BJ (cell line): ENCODE results near the gene FAM219A. TPM values are rescaled to one million over a fixed set of nuclear protein-coding genes. Genes with fewer than 3 reads are reported as not detected.
"Not testable (repeated sequence)": the region's sequence is repeated elsewhere in the genome, so short reads cannot be mapped to it uniquely, and the experiment has no call there.

Experiments used
- CTCF ChIA-PET: fragments of 350-600 bp; formaldehyde crosslinking; extraction: SDS; loops from one replicate; lab custom pipeline; 2021; ENCODE audit warnings: antibody characterized with exemption, inconsistent platforms; lab: Yijun Ruan, JAX
- POLR2A ChIA-PET: fragments of 300-600 bp; sonication (Branson Sonifier 250); formaldehyde crosslinking; extraction: SDS; loops from one replicate; lab custom pipeline; 2021; ENCODE audit warnings: antibody characterized with exemption; lab: Charles Lee
- DNase-seq: peaks from one replicate; pipeline ENCODE4 v3.0.0-alpha.2; 2011; ENCODE audit warnings: low read depth
- H3K27me3 ChIP-seq: 2 replicates; pipeline ENCODE4 v1.6.0; 2011; ENCODE audit warnings: low read length; ENCODE audit not compliant: control insufficient read depth, insufficient read depth
- H3K36me3 ChIP-seq: 2 replicates; pipeline ENCODE4 v1.5.1; 2011; ENCODE audit warnings: low read length; ENCODE audit not compliant: control insufficient read depth, insufficient read depth
- H3K4me3 ChIP-seq: 2 replicates; pipeline ENCODE4 v1.5.1; 2011; ENCODE audit warnings: low read depth, mild to moderate bottlenecking, control low read depth, low read length
- polyA plus RNA-seq: library from polyadenylated mRNA; depleted of rRNA; stranded (reverse); fragments of >200 nt; gene quantifications from 2 replicates; pipeline ENCODE4 v1.2.3, GENCODE V29; 2011
- TF ChIP-seq, protein P1 (sequence below): IDR thresholded peaks from 2 replicates; pipeline ENCODE4 v1.5.1; 2011; ENCODE audit warnings: low read depth, mild to moderate bottlenecking, control low read depth, inconsistent platforms, low read length, moderate library complexity; ENCODE audit not compliant: insufficient read depth

The FAM219A gene
- polyA plus RNA-seq, 1 experiment, result 17.8 TPM

DNA sequence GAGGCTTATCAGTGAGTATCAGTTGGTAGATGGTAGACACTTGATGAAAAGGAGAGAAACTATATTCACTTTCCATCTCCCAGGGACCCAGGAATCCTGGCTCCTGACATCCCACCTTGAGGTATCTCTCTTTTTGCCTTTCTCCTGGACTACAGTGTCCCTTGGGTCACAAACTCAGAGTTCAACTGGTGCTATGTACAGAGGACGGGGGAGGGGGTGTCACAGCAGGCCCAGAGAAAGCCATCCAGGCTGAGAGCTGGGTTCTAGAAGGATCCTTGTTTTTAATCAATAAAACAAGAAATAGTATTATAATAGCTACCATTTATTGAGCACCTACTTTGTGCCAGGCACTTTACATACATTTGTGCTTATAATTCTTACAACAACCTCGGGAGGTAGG, 92.0 kb downstream of the FAM219A start:
- Histone ChIP-seq H3K36me3 (no peaks in the 10 kb centered on the region), H3K27me3 (peaks cover 7% of the 10 kb centered on the region), H3K4me3 (no peak overlapping the region)
- TF ChIP-seq, protein P1, sequence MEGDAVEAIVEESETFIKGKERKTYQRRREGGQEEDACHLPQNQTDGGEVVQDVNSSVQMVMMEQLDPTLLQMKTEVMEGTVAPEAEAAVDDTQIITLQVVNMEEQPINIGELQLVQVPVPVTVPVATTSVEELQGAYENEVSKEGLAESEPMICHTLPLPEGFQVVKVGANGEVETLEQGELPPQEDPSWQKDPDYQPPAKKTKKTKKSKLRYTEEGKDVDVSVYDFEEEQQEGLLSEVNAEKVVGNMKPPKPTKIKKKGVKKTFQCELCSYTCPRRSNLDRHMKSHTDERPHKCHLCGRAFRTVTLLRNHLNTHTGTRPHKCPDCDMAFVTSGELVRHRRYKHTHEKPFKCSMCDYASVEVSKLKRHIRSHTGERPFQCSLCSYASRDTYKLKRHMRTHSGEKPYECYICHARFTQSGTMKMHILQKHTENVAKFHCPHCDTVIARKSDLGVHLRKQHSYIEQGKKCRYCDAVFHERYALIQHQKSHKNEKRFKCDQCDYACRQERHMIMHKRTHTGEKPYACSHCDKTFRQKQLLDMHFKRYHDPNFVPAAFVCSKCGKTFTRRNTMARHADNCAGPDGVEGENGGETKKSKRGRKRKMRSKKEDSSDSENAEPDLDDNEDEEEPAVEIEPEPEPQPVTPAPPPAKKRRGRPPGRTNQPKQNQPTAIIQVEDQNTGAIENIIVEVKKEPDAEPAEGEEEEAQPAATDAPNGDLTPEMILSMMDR, result no peak
- POLR2A ChIA-PET, result no interaction called here
- CTCF ChIA-PET, result interaction anchor here (1.2 kb wide), 1 partner anchor 9 kb away, joined by 3 read pairs; no protein-coding TSS in a partner anchor
- no peak for DNase-seq

DNA sequence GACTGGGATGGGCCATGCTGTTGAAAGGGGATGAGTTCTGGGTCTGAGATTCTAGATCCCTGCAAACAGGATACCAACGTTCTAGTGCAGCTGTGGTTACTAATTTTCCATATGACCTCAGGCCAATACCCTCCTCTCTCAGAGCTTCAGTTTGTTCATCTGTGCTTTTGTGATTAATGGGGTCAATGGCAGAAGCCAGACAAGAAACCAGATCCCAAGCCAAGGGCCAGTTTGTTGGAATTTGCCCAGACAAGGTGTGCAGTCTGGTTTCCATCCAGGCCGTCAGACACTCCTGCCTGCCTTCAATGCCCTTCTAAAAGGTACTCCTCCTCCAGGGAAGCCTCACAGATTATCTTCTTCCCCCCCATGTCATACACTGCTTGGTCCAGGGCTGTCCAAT, 93.1 kb downstream of the FAM219A start:
- Histone ChIP-seq H3K27me3 (no peaks in the 10 kb centered on the region; the same call in 1 of the 2 replicates), H3K36me3 (no peaks in the 10 kb centered on the region), H3K4me3 (no peak overlapping the region)
- DNase-seq, result no peak
- TF ChIP-seq, protein P1, result no peak
- POLR2A ChIA-PET, result no interaction called here
- CTCF ChIA-PET, result interaction anchor here (0.8 kb wide), 1 partner anchor 8 kb away, joined by 3 read pairs; no protein-coding TSS in a partner anchor

GRCh38 chr9:34363619-34364351, 94.6 kb downstream of the FAM219A start:
- H3K4me3 ChIP-seq, result no peak overlapping the region
- DNase-seq, result no peak
- TF ChIP-seq, protein P1, result no peak
- ChIA-PET CTCF (interaction anchor here (1.2 kb wide), 1 partner anchor 10 kb away, joined by 4 read pairs; no protein-coding TSS in a partner anchor), POLR2A (no interaction called here)
- no peaks in the 10 kb centered on the region for H3K36me3 ChIP-seq
- H3K27me3 ChIP-seq, result no peaks in the 10 kb centered on the region; the same call in 1 of the 2 replicates

- ChIA-PET CTCF (no interaction called here), POLR2A (no interaction called here)
- H3K4me3 ChIP-seq, result no peak overlapping the region
- TF ChIP-seq, protein P1, result no peak
- no peaks in the 10 kb centered on the region; the same call in 1 of the 2 replicates for H3K27me3 ChIP-seq
- H3K36me3 ChIP-seq, result no peaks in the 10 kb centered on the region
- DNase-seq, result no peak
Observed at GRCh38 chr9:34362614-34363214, 95.7 kb downstream of the FAM219A start.

- CTCF ChIA-PET, H3K27me3 ChIP-seq, DNase-seq, POLR2A ChIA-PET, H3K4me3 ChIP-seq, H3K36me3 ChIP-seq: not testable (repeated sequence)
Observed at GRCh38 chr9:34352957-34353356, 105.4 kb downstream of the FAM219A start.

GRCh38 chr9:34352122-34352652, 106.2 kb downstream of the FAM219A start:
- CTCF ChIA-PET, result not testable (repeated sequence)

More at GRCh38 chr9:34352122-34352652, 106.2 kb downstream of the FAM219A start:
- H3K4me3 ChIP-seq, H3K36me3 ChIP-seq, DNase-seq, POLR2A ChIA-PET, H3K27me3 ChIP-seq: not testable (repeated sequence)
